ENCODE measurements around the gene RBM26. TPM values are rescaled to one million over a fixed set of nuclear protein-coding genes. Genes with fewer than 3 reads are reported as not detected.
A peak's percentile ranks its signal among the peaks of the same experiment; 100 is the strongest.
"Not testable (repeated sequence)": the region's sequence is repeated elsewhere in the genome, so short reads cannot be mapped to it uniquely, and the experiment has no call there.

RBM26 gene
- total RNA-seq, 1 donor from 2014 or later = 14.7 TPM

DNA sequence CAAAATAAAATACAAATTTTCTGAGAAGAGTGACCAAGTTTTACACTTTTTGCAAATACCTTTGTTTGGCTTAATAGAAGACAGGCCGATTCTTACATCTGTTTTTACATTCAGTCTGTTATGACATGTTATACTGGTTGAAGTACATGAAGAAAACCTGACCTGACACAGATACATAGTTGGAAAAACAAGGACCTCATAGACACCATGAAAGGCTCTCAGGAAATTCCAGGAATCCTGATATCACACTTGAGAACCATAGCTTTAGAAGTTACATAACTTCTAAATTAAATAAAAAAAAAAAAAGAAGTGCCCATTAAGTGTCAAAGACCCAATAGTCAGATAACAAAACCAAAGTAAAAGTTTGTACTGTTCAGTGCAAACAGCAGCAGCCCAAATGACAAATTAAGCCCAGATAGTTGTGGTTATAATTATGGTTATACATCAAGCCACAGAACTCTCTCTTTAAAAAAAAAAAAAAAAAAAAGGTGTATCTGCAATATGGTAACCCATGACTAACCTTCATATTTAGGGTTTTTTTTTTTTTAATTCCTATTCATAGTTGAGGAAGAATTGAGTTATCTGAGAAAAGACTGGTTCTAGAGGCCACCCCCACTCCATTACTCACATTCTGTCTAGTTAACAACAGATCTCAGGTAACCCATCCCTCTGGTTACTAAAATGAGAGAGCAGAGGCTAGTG is 19.8 kb downstream of the RBM26 start:
- DNase-seq (ENCODE audit: low read depth in 2 of 2) = no peak

DNA sequence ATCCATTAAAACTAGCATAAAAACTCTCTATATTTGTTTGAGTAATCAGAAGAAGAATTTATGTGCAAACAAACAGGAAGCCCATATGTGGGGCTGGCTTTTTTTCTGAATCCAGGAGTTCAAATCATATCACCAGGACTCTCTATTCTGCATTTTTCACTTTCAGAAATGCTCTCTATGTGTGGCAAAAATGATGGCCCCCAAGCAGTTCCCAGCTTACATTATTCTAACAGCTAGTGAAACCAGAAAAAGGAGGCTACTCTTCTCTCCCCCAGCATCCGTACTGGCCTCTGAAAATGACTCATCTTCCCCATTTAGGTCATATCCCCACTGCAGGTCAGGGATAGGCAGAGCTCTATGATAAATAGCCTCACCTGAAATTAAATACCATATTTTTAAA is 20.4 kb downstream of the RBM26 start:
- DNase-seq (ENCODE audit: low read depth in 2 of 2) = peak; percentile 51 to 67

- no peak for DNase-seq (ENCODE audit: low read depth in 2 of 2)
Measured at GRCh38 chr13:79384022-79384610, 21.9 kb downstream of the RBM26 start.

GRCh38 chr13:79382545-79383275 is 23.3 kb downstream of the RBM26 start:
- DNase-seq (ENCODE audit: low read depth in 2 of 2) = no peak

- DNase-seq (ENCODE audit: low read depth in 2 of 2) = no peak
Measured at GRCh38 chr13:79380997-79381396, 25.1 kb downstream of the RBM26 start.

- no peak for DNase-seq (ENCODE audit: low read depth in 2 of 2)
Measured at GRCh38 chr13:79379274-79379673, 26.8 kb downstream of the RBM26 start.

DNA sequence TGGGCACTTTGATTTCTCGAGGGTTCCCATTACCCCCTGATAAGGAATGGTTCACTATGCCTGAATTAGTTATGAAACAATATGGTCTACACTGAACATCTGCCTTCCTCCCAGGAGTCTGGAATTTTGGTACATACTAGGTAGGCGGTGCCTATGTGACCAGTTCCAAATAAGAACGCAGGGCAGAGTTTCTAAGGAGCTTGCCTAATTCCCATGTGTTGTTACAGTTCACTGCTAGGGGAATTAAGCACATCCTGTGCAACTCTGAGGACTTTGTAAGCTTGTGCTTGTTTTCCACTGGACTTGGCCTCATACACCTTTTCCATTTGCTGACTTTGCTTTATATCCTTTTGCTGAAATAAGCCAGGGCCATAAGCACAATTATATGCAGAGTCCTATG is 29.2 kb downstream of the RBM26 start:
- DNase-seq (ENCODE audit: low read depth in 2 of 2) = no peak

GRCh38 chr13:79374578-79374977 is 31.5 kb downstream of the RBM26 start:
- DNase-seq (ENCODE audit: low read depth in 2 of 2) = no peak

GRCh38 chr13:79373916-79374315 is 32.1 kb downstream of the RBM26 start:
- no peak for DNase-seq (ENCODE audit: low read depth in 2 of 2)

DNA sequence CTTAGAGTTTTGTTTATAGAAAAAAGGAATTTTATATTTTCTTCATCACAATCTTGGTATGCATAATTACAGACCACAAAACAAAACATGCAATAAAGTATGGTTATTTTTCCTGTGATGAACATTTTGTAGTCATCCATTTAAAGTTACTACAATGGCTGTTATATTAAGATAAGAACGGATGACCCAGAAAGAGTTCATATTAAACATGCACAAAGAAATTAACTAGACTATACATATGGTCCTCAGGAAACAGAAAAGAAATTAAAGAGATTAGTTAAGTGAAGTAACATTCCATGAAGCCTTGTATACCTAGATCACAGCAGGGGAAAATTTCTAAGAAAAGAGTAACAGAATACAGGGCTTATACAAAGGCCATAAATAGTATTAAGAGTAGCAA is 36.8 kb downstream of the RBM26 start:
- DNase-seq (ENCODE audit: low read depth in 2 of 2) = no peak

GRCh38 chr13:79365981-79366380 is 40.1 kb downstream of the RBM26 start:
- DNase-seq (ENCODE audit: low read depth in 2 of 2) = no peak

GRCh38 chr13:79361299-79361698 is 44.8 kb downstream of the RBM26 start:
- DNase-seq (ENCODE audit: low read depth in 2 of 2) = no peak

- DNase-seq (ENCODE audit: low read depth in 2 of 2) = no peak
Measured at GRCh38 chr13:79360095-79360494, 46.0 kb downstream of the RBM26 start.

- no peak for DNase-seq (ENCODE audit: low read depth in 2 of 2)
Measured at GRCh38 chr13:79359064-79359463, 47.0 kb downstream of the RBM26 start.

DNA sequence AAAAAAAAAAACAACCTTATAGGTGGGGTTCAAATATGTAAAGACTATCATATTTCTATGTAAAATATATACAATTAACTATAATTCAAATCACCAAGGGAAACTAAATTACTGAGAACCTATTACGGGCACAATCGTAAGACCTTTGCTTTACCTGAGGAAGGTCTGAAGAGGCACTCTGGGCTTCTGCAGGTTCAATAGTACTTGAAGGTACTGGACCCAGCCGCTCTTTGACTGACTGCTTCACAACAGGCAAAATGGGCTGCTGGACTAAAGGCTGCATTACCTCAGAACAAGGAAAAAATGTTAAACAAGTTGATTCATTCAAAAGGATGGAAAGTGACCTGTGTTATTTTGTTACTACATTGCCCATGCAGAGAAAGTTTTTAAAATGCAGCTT is 51.8 kb downstream of the RBM26 start:
- DNase-seq (ENCODE audit: low read depth in 2 of 2) = peak in 1 of 2 donors; percentile 1

- DNase-seq (ENCODE audit: low read depth in 2 of 2) = peak in 1 of 2 donors; percentile 78
Measured at GRCh38 chr13:79353693-79354092, 52.4 kb downstream of the RBM26 start.

DNA sequence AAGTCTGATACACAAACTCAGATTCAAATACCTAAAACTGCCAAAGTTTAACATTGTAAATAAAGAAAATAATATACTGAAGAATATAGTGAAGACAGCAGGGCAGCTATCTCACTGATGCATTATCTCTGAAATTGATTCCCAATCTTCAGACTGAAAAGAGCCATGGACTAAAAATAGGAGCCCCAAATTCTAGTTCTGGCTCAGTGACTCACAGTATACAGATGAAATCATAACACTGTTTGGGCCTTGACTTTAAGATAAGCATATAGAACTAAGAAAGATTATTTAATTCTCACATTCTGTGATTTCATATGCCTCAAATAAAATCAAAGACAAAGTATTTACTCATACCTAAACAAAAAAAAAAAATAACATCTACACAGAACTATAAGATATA is 53.9 kb downstream of the RBM26 start:
- no peak for DNase-seq (ENCODE audit: low read depth in 2 of 2)

DNA sequence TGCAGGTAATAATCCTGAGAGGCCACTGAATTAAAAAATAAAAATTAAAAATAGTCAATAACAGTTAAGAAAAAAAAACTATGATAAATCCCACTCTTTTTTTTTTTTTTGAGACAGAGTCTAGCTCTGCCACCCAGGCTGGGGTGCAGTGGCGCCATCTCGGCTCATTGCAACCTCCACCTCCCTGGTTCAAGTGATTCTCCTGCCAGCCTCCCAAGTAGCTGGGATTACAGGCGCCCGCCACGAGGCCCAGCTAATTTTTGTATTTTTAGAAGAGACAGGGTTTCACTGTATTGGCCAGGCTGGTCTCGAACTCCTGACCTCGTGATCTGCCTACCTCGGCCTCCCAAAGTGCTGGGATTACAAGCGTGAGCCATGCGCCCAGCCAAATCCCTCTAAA is 56.4 kb downstream of the RBM26 start:
- not testable (repeated sequence) for DNase-seq (ENCODE audit: low read depth in 2 of 2)

DNA sequence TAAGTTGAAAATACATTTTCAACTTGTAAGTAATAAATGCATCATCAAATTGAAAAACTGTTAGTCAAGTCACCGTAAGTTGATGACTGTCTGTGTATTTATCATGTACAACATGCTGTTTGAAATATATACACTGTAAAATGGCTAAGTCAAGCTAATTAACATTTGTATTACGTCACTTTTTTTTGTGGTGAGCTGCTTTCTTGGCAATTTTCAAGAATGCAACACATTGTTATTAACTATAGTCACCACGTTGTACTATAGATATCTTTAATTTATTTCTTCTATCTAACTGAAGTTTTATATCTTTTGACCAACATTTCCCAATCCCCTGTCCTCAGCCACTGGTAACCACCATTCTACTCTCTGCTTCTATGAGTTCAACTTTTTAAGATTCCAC is 57.0 kb downstream of the RBM26 start:
- no peak for DNase-seq (ENCODE audit: low read depth in 2 of 2)

- no peak for DNase-seq (ENCODE audit: low read depth in 2 of 2)
Measured at GRCh38 chr13:79346300-79346914, 59.6 kb downstream of the RBM26 start.

GRCh38 chr13:79341202-79341601 is 64.9 kb downstream of the RBM26 start:
- no peak for DNase-seq (ENCODE audit: low read depth in 2 of 2)

GRCh38 chr13:79340490-79340889 is 65.6 kb downstream of the RBM26 start:
- DNase-seq (ENCODE audit: low read depth in 2 of 2) = no peak

Measured in lung microvascular endothelial cell (primary cell).